GM19023 (cell line): ENCODE results near the gene TMEM135.
"Not testable (repeated sequence)": the region's sequence is repeated elsewhere in the genome, so short reads cannot be mapped to it uniquely, and the experiment has no call there.

ENCODE experiments used
- ATAC-seq: cut with Tn5 transposase; IDR thresholded peaks from one replicate; pipeline ENCODE4 v1.9.1; 2021; ENCODE audit warnings: mild to moderate bottlenecking, moderate library complexity; ENCODE audit not compliant: unreplicated experiment

Gene TMEM135

GRCh38 chr11:87076260-87076783, 38.6 kb downstream of the TMEM135 start:
- no peak for ATAC-seq

- ATAC-seq = no peak
Measured at GRCh38 chr11:87076874-87077429, 39.2 kb downstream of the TMEM135 start.

GRCh38 chr11:87081358-87081757, 43.6 kb downstream of the TMEM135 start:
- no peak for ATAC-seq

GRCh38 chr11:87082590-87082989, 44.9 kb downstream of the TMEM135 start:
- ATAC-seq = no peak

GRCh38 chr11:87083029-87083428, 45.3 kb downstream of the TMEM135 start:
- no peak for ATAC-seq

GRCh38 chr11:87092159-87092558, 54.4 kb downstream of the TMEM135 start:
- no peak for ATAC-seq

GRCh38 chr11:87092567-87092966, 54.8 kb downstream of the TMEM135 start:
- ATAC-seq = no peak

- ATAC-seq = peak; percentile 70
Measured at GRCh38 chr11:87097582-87097981, 59.8 kb downstream of the TMEM135 start.

- no peak for ATAC-seq
Measured at GRCh38 chr11:87101956-87102580, 64.3 kb downstream of the TMEM135 start.

GRCh38 chr11:87105826-87106225, 68.1 kb downstream of the TMEM135 start:
- not testable (repeated sequence) for ATAC-seq

- not testable (repeated sequence) for ATAC-seq
Measured at GRCh38 chr11:87107379-87107778, 69.6 kb downstream of the TMEM135 start.

- ATAC-seq = no peak
Measured at GRCh38 chr11:87110443-87111131, 72.9 kb downstream of the TMEM135 start.

GRCh38 chr11:87114093-87114492, 76.4 kb downstream of the TMEM135 start:
- ATAC-seq = no peak

- ATAC-seq = no peak
Measured at GRCh38 chr11:87116185-87116584, 78.5 kb downstream of the TMEM135 start.

- ATAC-seq = no peak
Measured at GRCh38 chr11:87120937-87121336, 83.2 kb downstream of the TMEM135 start.

- ATAC-seq = no peak
Measured at GRCh38 chr11:87122852-87123251, 85.1 kb downstream of the TMEM135 start.

GRCh38 chr11:87125257-87125656, 87.5 kb downstream of the TMEM135 start:
- no peak for ATAC-seq

- no peak for ATAC-seq
Measured at GRCh38 chr11:87127101-87127500, 89.4 kb downstream of the TMEM135 start.

GRCh38 chr11:87128372-87128771, 90.6 kb downstream of the TMEM135 start:
- ATAC-seq = no peak

GRCh38 chr11:87134524-87135106, 96.9 kb downstream of the TMEM135 start:
- no peak for ATAC-seq

GRCh38 chr11:87136236-87136635, 98.5 kb downstream of the TMEM135 start:
- no peak for ATAC-seq

- no peak for ATAC-seq
Measured at GRCh38 chr11:87137711-87138110, 100.0 kb downstream of the TMEM135 start.
